Neural cell (in vitro differentiated cells): Measurements from ENCODE around the gene UQCRC1.

Experiments
- EP300 ChIP-seq: fragments of 450-650 bp; conservative IDR thresholded peaks from 2 replicates; pipeline ENCODE4 v1.6.1; 2014; ENCODE audit warnings: antibody characterized with exemption, mild to moderate bottlenecking, moderate library complexity; ENCODE audit not compliant: poor library complexity, severe bottlenecking
- MXI1 ChIP-seq: fragments of 450-650 bp; conservative IDR thresholded peaks from 2 replicates; pipeline ENCODE4 v1.6.1; 2014; ENCODE audit warnings: antibody characterized with exemption, mild to moderate bottlenecking; ENCODE audit not compliant: poor library complexity, severe bottlenecking
- POLR2AphosphoS5 ChIP-seq: IDR thresholded peaks from 2 replicates; pipeline ENCODE4 v1.6.1; 2012
- SMC3 ChIP-seq: fragments of 450-650 bp; conservative IDR thresholded peaks from 2 replicates; pipeline ENCODE4 v1.6.1; 2014; ENCODE audit warnings: antibody characterized with exemption, mild to moderate bottlenecking, moderate library complexity; ENCODE audit not compliant: poor library complexity
- TF ChIP-seq, protein P1 (sequence below): fragments of 450-650 bp; IDR thresholded peaks from 2 replicates; pipeline ENCODE4 v1.5.1; 2014; ENCODE audit warnings: antibody characterized with exemption, mild to moderate bottlenecking, moderate library complexity; ENCODE audit not compliant: poor library complexity, severe bottlenecking
- TF ChIP-seq, protein P2 (sequence below): IDR thresholded peaks from 2 replicates; pipeline ENCODE4 v1.6.1; 2012; ENCODE audit warnings: borderline replicate concordance

DNA sequence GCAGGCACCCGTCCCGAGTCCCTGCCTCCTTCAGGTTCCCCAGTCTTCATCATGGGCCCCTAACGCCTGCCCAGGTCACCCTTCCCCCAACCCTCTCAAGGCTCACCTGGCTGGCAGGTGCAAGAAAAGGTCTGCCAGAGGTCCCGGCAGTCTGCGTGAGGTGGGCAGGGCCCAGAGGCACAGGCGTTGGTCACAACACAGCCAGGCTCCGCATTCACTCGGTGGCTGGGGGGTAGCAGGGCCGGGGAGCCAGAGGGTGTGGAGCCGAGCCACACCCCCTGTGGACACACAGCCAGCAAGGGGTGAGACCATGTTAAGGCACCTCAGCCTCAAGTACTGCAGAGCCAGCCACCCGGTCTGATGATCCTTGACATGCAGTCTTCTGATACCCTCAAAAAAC, 42.3 kb upstream of the UQCRC1 start:
- TF ChIP-seq MXI1 (no peak), POLR2AphosphoS5 (no peak), EP300 (no peak), SMC3 (no peak)
- TF ChIP-seq, protein P1, sequence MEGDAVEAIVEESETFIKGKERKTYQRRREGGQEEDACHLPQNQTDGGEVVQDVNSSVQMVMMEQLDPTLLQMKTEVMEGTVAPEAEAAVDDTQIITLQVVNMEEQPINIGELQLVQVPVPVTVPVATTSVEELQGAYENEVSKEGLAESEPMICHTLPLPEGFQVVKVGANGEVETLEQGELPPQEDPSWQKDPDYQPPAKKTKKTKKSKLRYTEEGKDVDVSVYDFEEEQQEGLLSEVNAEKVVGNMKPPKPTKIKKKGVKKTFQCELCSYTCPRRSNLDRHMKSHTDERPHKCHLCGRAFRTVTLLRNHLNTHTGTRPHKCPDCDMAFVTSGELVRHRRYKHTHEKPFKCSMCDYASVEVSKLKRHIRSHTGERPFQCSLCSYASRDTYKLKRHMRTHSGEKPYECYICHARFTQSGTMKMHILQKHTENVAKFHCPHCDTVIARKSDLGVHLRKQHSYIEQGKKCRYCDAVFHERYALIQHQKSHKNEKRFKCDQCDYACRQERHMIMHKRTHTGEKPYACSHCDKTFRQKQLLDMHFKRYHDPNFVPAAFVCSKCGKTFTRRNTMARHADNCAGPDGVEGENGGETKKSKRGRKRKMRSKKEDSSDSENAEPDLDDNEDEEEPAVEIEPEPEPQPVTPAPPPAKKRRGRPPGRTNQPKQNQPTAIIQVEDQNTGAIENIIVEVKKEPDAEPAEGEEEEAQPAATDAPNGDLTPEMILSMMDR, result no peak
- TF ChIP-seq, protein P2, sequence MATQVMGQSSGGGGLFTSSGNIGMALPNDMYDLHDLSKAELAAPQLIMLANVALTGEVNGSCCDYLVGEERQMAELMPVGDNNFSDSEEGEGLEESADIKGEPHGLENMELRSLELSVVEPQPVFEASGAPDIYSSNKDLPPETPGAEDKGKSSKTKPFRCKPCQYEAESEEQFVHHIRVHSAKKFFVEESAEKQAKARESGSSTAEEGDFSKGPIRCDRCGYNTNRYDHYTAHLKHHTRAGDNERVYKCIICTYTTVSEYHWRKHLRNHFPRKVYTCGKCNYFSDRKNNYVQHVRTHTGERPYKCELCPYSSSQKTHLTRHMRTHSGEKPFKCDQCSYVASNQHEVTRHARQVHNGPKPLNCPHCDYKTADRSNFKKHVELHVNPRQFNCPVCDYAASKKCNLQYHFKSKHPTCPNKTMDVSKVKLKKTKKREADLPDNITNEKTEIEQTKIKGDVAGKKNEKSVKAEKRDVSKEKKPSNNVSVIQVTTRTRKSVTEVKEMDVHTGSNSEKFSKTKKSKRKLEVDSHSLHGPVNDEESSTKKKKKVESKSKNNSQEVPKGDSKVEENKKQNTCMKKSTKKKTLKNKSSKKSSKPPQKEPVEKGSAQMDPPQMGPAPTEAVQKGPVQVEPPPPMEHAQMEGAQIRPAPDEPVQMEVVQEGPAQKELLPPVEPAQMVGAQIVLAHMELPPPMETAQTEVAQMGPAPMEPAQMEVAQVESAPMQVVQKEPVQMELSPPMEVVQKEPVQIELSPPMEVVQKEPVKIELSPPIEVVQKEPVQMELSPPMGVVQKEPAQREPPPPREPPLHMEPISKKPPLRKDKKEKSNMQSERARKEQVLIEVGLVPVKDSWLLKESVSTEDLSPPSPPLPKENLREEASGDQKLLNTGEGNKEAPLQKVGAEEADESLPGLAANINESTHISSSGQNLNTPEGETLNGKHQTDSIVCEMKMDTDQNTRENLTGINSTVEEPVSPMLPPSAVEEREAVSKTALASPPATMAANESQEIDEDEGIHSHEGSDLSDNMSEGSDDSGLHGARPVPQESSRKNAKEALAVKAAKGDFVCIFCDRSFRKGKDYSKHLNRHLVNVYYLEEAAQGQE, result no peak
